Activated CD4-positive, alpha-beta T cell treated with anti-CD3 and anti-CD28 coated beads for 1 hour (primary cell): ENCODE measurements around the gene NTN4.
"Not testable (repeated sequence)": the region's sequence is repeated elsewhere in the genome, so short reads cannot be mapped to it uniquely, and the experiment has no call there.

Source experiments
- DNase-seq: peaks from one replicate; pipeline ENCODE4 v3.0.0-alpha.2; 2020

Gene NTN4

GRCh38 chr12:95790033-95790916, at the start of gene NTN4:
Gene NTN4, minus strand, starts transcription at chr12:95790764. Its CDS starts 455 bp downstream, at chr12:95790309.
- no peak for DNase-seq

DNA sequence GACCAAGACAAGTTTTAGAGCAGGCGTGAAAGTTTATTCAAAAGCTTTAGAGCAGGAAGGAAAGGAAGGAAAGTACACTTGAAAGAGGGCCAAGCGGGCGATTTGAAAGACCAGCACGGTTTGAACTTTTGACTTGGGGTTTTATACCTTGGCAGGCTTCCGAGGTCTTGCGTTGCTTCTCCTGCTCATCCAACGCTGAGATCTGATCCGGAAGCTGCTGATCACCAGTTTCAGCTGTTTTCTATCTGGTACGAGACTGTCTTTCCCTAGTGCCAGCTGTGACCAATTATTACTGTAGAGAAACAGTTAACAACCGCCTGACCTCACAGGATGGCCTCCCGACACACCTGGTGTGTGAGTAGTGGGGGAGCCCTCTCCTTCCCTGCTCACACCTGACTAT, 47.6 kb upstream of the NTN4 start:
- no peak for DNase-seq

- no peak for DNase-seq
These were observed 46.9 kb upstream of the NTN4 start for GRCh38 chr12:95837240-95838038.

DNA sequence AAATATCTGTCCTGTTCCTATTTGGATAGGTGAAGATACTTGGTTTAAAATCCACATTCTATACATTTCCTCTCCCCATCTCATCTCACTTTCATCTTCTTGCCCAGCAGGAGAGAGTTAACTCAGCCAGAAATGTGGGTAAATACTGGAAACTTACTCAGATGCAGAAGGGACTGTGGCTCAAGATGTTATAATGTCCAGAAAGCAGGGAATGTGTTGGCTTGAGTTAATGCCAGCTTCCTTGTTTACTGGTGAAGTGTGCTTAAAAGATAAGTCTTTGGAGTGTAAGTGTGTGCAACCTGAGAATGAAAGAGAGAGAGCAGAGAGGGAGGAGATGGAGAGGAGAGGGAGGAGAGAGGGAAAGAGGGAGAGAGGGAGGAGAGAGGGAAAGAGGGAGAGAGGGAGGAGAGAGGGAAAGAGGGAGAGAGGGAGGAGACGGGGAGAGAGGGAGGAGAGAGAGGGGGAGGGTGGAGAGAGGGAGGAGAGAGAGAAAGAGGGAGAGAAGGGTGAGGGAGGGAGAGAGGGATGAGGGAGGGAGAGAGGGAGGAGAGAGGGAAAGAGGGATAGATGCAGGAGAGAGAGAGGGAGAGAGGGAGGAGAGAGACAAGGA, 46.2 kb upstream of the NTN4 start:
- no peak for DNase-seq

GRCh38 chr12:95836185-95836609, 45.6 kb upstream of the NTN4 start:
- DNase-seq: no peak

GRCh38 chr12:95834572-95834971, 44.0 kb upstream of the NTN4 start:
- no peak for DNase-seq

- no peak for DNase-seq
These were observed 39.9 kb upstream of the NTN4 start for GRCh38 chr12:95830335-95831089.

DNA sequence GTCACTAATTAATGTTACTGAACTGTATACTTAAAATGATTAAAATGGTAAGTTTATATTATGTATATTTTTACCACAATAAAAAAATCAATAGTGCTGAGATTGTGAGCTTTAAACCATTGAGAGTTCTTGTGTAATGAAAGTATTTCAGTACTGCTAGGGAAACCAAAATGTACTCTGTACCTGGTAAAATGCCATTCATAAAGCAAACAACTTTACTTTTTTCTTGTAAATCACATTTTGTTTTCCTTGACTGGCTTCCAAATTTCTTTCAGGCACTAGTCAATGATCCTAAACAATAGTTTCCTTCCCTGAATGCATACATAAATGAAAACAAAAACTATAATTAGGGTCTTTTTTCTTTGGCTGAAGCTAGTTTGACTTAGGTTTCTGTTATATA, 38.8 kb upstream of the NTN4 start:
- no peak for DNase-seq

DNA sequence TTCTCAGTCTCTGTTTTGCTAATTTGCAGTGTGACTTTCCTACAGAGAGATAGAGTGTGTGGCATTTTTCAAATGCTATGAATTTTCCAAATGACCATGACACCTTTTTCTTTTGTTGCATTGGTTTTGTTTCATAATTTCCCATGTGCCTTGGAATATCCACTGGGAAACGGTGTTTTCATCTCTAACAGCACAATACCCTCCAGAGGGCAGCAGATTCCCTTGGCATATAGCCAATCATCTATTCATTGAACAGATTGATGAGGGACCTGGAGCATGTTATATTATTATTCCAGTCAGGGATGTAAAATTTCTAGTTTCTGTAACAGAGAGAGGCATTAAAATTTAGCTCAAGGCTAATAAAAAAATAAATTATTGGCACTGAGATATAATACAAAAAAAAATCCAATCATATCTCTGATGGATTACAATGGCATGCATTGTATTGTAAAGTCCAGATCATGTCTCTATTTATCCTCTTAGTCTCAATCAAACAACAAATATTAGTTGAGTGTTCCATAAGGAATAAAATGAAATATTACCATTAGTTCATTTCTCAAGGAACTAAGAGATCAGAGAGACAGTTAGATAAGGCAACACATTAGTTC, 29.6 kb upstream of the NTN4 start:
- no peak for DNase-seq

DNA sequence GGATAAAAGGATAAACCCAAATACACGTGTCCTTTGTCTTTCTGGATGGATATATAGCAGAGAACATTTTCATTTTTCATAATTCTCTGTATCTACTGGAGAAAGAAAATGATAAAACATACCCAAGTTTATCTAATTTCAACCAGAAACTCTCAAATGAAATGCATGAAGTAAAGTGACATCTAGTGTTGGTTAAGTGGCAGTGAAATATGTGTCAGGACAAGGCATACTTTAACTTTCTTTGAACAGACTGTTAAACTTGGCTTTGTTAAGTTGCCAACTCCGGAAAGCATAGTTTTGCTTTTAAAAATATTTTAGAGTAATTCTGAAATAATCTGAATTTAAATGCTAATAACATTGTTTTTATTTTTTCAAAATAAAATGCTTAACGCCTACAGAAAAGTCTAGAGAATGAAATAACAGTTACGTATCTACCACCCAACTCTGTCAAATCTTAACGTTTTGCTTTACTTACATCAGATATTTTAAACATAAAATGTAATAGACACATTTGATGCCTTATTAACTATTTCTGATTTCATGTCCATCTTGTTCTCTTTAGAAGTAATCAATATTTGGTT, 25.2 kb upstream of the NTN4 start:
- no peak for DNase-seq

DNA sequence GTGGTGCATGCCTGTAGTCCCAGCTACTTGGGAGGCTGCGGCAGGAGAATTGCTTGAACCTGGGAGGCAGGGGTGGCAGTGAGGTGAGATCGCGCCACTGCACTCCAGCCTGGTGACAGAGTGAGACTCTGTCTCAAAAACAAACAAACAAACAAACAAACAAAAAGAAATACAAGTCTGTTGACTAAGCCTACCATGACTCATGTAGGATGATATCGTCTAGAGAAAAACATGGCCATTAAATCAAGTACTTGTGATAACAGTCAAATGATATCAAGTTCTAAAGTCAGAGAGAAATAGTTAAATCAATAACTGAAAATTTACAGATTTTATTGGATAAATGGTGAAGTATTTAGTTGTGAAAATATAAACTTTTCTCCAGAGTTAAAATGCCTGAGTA, 21.6 kb upstream of the NTN4 start:
- not testable (repeated sequence) for DNase-seq

DNA sequence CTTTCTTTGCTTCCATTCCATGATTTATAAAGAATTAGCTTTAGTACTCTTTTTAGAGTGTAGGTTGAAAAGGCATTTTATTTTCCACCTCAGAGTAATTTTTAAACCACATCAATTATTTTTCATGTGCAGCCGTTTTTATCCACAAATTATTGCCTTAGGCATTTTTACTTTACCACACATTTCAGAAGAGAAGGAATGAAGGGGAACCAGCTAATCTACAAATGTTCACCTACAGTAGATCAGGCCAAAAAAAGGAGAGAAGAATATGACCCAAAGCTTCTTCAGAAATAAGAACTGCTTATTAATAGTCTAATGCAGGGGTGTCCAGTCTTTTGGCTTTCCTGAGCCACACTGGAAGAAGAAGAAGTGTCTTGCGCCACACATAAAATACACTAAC, 19.8 kb upstream of the NTN4 start:
- DNase-seq: no peak

DNA sequence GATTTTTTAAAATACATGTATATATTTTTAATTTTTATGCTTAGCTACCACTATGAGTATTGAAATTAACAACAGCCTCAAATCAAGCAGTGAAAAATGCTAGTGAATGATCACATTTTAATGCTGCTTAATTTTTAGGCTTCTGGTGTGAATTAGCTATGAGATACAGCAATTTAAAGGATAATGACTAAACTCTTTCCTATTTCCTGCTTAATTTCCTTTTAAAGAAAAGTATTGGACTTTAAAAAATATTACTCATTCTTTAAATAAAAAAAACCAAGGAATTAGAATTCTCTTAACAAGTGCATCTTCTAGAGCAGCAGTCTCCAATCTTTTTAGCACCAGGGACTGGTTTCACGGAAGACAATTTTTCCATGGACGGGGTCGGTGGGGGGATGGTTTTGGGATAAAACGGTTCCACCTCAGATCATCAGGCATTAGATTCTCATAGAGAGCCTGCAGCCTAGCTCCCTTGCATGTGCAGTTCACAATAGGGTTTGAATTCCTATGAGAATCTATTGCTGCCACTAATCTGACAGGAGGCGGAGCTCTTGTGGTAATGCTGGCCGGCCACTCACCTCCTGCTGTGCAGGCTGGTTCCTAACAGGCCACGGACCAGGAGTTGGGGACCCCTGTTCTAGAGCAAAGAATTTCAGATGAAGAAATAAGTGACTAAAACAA, 18.6 kb upstream of the NTN4 start:
- DNase-seq: no peak

DNA sequence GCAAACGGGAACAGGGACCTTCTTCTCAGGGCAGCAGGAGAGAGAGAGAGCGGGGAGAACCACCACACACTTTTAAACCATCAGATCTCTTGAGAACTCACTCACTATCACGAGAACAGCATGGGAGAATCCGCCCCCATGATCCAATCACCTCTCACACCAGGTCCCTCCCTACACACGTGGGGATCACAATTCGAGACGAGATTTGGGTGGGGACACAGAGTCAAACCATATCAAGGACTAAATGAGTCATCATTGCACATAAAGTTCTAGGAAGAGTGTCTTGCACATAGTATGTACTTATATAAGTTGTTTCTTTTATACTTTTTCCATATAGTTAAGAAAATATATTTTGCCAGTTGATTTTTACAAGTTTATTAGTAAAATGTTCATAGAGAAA, 17.6 kb upstream of the NTN4 start:
- DNase-seq: no peak

GRCh38 chr12:95805864-95806671, 15.5 kb upstream of the NTN4 start:
- no peak for DNase-seq

- DNase-seq: no peak
These were observed 13.7 kb upstream of the NTN4 start for GRCh38 chr12:95804291-95804690.

GRCh38 chr12:95803817-95804216, 13.3 kb upstream of the NTN4 start:
- DNase-seq: no peak

DNA sequence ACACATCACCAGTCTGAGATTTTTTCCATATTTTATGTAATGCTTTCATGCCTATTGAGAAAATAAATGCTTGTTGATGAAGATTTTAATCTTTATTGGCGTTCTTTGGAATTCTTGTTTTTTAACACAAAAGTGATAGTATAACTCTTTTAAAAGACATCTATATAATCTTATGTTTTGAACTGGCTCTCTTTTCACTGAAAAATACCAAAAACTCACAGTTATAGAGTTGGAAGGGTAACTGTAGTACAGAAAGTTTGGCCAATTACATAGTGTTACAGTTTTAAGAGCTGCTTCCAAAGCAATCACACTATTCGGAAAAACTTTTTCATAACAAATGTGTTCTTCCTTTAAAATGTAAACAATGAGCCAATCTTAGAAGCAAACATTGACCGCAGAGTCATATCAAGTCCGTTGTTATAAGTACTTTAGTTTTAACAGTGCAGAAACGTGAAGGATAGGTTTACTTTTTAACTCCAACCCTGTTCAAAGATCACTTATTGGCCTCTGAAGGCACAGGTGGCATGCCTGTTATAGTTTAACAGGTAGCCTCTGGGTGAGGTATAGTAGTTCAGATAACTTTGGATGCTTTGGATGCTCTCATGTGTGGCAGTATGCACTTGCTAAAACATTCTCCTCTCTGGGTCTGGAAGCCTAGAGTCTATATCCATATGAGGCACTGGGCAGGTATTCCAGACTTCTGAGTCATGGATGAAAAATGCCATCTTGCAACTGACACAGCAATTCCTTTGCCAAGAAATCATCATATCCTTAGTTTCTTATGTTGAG, 12.1 kb upstream of the NTN4 start:
- no peak for DNase-seq

GRCh38 chr12:95796982-95797289, 6.4 kb upstream of the NTN4 start:
- DNase-seq: no peak
